ENCODE data around the gene GP1BB. TPM values are rescaled to one million over a fixed set of nuclear protein-coding genes. Genes with fewer than 3 reads are reported as not detected.

The GP1BB gene
- total RNA-seq, 1 experiment from 2014 or later, result 4.3 TPM

GRCh38 chr22:19758896-19759426, 35.6 kb downstream of the GP1BB start (continued):
- TF ChIP-seq AR (CRISPR knock-in tag; IDR thresholded peaks at IDR 0.05) (no peak), CBFB (CRISPR knock-in tag; IDR thresholded peaks at IDR 0.05; ENCODE audit: low read depth) (no peak), IRF1 (CRISPR knock-in tag; IDR thresholded peaks at IDR 0.05) (no peak), ATF1 (CRISPR knock-in tag; IDR thresholded peaks at IDR 0.05) (no peak)

GRCh38 chr22:19759427-19760057, 36.2 kb downstream of the GP1BB start:
- CTCF ChIA-PET, result interaction anchor here (0.7 to 2.3 kb wide), 4 partner anchors 13 to 36 kb away, joined by 3 to 18 read pairs (median 6); partner anchors contain the start of gene GP1BB
- H3K9me3 Mint-ChIP-seq, result no peaks in the 10 kb centered on the region
- H3K36me3 Mint-ChIP-seq, result no peaks in the 10 kb centered on the region
- H3K27ac Mint-ChIP-seq, result peak overlapping the region; percentile 37; the same call in 1 of the 2 replicates
- peaks cover 90% of the 10 kb centered on the region for H3K27me3 Mint-ChIP-seq (ENCODE audit: low read depth)
- POLR2A ChIA-PET, result no interaction called here
- peak; percentile 1; the same call in 1 of the 2 replicates for ATAC-seq
- H3K4me3 Mint-ChIP-seq, result peak overlapping the region; percentile 67
- DNase-seq (ENCODE audit: low spot score), result peak; percentile 52
- H3K4me1 Mint-ChIP-seq, result peaks cover 36% of the 10 kb centered on the region
- no peak for TF ChIP-seq ZNF532 (CRISPR knock-in tag; IDR thresholded peaks at IDR 0.05; ENCODE audit: borderline replicate concordance)
- TF ChIP-seq CTCF (IDR thresholded peaks at IDR 0.05), result no peak
- TF ChIP-seq ATF2 (CRISPR knock-in tag; IDR thresholded peaks at IDR 0.05; ENCODE audit: borderline replicate concordance, low read depth), result no peak
- no peak for TF ChIP-seq ZNF317 (CRISPR knock-in tag; IDR thresholded peaks at IDR 0.05; ENCODE audit: borderline replicate concordance, low read depth)
- no peak for TF ChIP-seq ARID4B (CRISPR knock-in tag; IDR thresholded peaks at IDR 0.05; ENCODE audit: borderline replicate concordance)
- TF ChIP-seq ZNF423 (CRISPR knock-in tag; IDR thresholded peaks at IDR 0.05), result no peak
- TF ChIP-seq ERG (CRISPR knock-in tag; IDR thresholded peaks at IDR 0.05), result no peak
- TF ChIP-seq SMAD4 (CRISPR knock-in tag; IDR thresholded peaks at IDR 0.05), result no peak
- TF ChIP-seq ZNF425 (CRISPR knock-in tag; conservative IDR thresholded peaks at IDR 0.05), result no peak
- no peak for TF ChIP-seq FOXK1 (CRISPR knock-in tag; IDR thresholded peaks at IDR 0.05)

Data from WTC11 (cell line).